PC-3 (cell line): ENCODE results near the gene SCAF4. TPM values are rescaled to one million over a fixed set of nuclear protein-coding genes. Genes with fewer than 3 reads are reported as not detected.
A peak's percentile ranks its signal among the peaks of the same experiment; 100 is the strongest.
"Not testable (repeated sequence)": the region's sequence is repeated elsewhere in the genome, so short reads cannot be mapped to it uniquely, and the experiment has no call there.

Experiments
- ATAC-seq: fragments of 200-7000 bp; cut with Tn5 transposase; 2 replicates; pipeline ENCODE4 v1.9.1; 2020; ENCODE audit warnings: mild to moderate bottlenecking, moderate library complexity
- BruUV-seq: library from RNA; stranded (reverse); fragments of 400-500 nt; replicated peaks from 2 replicates; lab custom pipeline; 2021; lab: Mats Ljungman, UMichigan
- CTCF ChIA-PET: fragments of 300-600 bp; sonication (Branson Sonifier 250); formaldehyde crosslinking; loops from one replicate; lab custom pipeline; 2022; ENCODE audit warnings: antibody characterized with exemption; lab: Charles Lee
- POLR2A ChIA-PET: fragments of 300-600 bp; sonication (Branson Sonifier 250); formaldehyde crosslinking; loops from one replicate; lab custom pipeline; 2022; ENCODE audit warnings: antibody characterized with exemption; ENCODE audit not compliant: unreplicated experiment; lab: Charles Lee
- DNase-seq: peaks from one replicate; pipeline ENCODE4 v3.0.0-alpha.2; 2015
- H2AFZ ChIP-seq: fragments of 300-600 bp; sonication (generic); 2 replicates; pipeline ENCODE4 v1.6.0; 2016; ENCODE audit warnings: antibody characterized with exemption, low read length
- H3F3A ChIP-seq: fragments of 300-600 bp; sonication (generic); one replicate; pipeline ENCODE4 v1.6.0; 2017; ENCODE audit warnings: antibody characterized with exemption, low read length, control low read depth, mild to moderate bottlenecking; ENCODE audit not compliant: unreplicated experiment
- H3K27ac ChIP-seq: fragments of 300-600 bp; sonication (generic); 2 replicates; pipeline ENCODE4 v1.5.1; 2016; ENCODE audit warnings: mild to moderate bottlenecking, low read length
- H3K27me3 ChIP-seq: fragments of 300-600 bp; sonication (generic); 2 replicates; pipeline ENCODE4 v1.6.1; 2016; ENCODE audit warnings: low read length, mixed read lengths
- H3K36me3 ChIP-seq: fragments of 300-600 bp; sonication (generic); 2 replicates; pipeline ENCODE4 v1.6.1; 2016; ENCODE audit warnings: low read depth, mixed run types, low read length, mixed read lengths
- H3K4me1 ChIP-seq: fragments of 300-600 bp; sonication (generic); 2 replicates; pipeline ENCODE4 v1.5.1; 2016; ENCODE audit warnings: low read length; ENCODE audit not compliant: insufficient read depth
- H3K4me2 ChIP-seq: fragments of 300-600 bp; sonication (generic); 2 replicates; pipeline ENCODE4 v1.6.0; 2016; ENCODE audit warnings: low read length
- H3K4me3 ChIP-seq: fragments of 300-600 bp; sonication (generic); 2 replicates; pipeline ENCODE4 v1.5.1; 2016; ENCODE audit warnings: mild to moderate bottlenecking, low read length, mixed read lengths
- H3K79me2 ChIP-seq: fragments of 300-600 bp; sonication (generic); 2 replicates; pipeline ENCODE4 v1.6.1; 2017; ENCODE audit warnings: low read length, mixed read lengths
- H3K9ac ChIP-seq: fragments of 300-600 bp; sonication (generic); 2 replicates; pipeline ENCODE4 v1.6.0; 2016; ENCODE audit warnings: mild to moderate bottlenecking, low read length
- H3K9me2 ChIP-seq: fragments of 300-600 bp; sonication (generic); replicated peaks from 2 replicates; pipeline ENCODE4 v1.6.1; 2016; ENCODE audit warnings: mixed run types, low read length, mixed read lengths
- H3K9me3 ChIP-seq: fragments of 300-600 bp; sonication (generic); 2 replicates; pipeline ENCODE4 v1.6.1; 2016; ENCODE audit warnings: low read length, mixed read lengths
- H4K20me1 ChIP-seq: fragments of 300-600 bp; sonication (generic); 2 replicates; pipeline ENCODE4 v1.6.1; 2016; ENCODE audit warnings: low read length, mixed read lengths
- EZH2 ChIP-seq: fragments of 300-600 bp; sonication (generic); IDR thresholded peaks from one replicate; pipeline ENCODE4 v1.6.1; 2017; ENCODE audit warnings: antibody characterized with exemption, mild to moderate bottlenecking, low read length; ENCODE audit not compliant: unreplicated experiment
- EZH2phosphoT487 ChIP-seq: fragments of 300-600 bp; sonication (generic); IDR thresholded peaks from 2 replicates; pipeline ENCODE4 v1.6.1; 2018; ENCODE audit warnings: mild to moderate bottlenecking, antibody characterized with exemption, low read length, borderline replicate concordance
- intact Hi-C: fragments of 100-400 bp; cut with micrococcal nuclease; formaldehyde crosslinking; loops from 2 replicates; pipeline ENCODE4 v1.9.0; 2023
- total RNA-seq: library from RNA; depleted of rRNA; stranded (reverse); fragments of >200 nt; gene quantifications from 2 replicates; pipeline ENCODE4 v1.2.3, GENCODE V29; 2014
- TF ChIP-seq, protein P1 (sequence below): fragments of 300-600 bp; sonication (generic); conservative IDR thresholded peaks from 2 replicates; pipeline ENCODE4 v1.5.1; 2017; ENCODE audit warnings: antibody characterized with exemption, low read depth, mild to moderate bottlenecking, low read length

The SCAF4 gene
- total RNA-seq, 1 experiment from 2014 or later = 11.2 TPM

DNA sequence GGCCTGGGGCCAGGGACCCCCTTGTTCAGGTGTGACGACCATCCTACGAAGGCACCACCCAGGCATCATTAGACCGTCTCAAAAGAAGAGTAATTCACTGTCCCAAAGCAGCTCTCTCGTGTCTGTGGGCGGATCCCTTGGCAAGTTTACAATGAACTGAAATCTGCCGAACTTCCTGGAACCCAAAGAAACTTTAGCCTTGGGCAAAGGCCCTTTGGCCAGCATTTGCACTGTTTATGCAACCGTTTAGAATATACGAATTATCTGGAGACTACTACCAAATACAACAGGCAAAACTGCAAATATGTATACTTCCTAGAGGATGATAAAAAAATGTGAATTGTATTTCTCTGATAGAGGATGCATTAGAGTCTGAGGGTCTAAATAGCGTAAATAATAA, 73.9 kb downstream of the SCAF4 start:
- Histone ChIP-seq H3F3A (no peaks in the 10 kb centered on the region), H3K4me2 (no peak overlapping the region), H3K79me2 (peaks cover 35% of the 10 kb centered on the region), H3K9me2 (no peaks in the 10 kb centered on the region), H3K9me3 (no peaks in the 10 kb centered on the region), H3K4me3 (no peak overlapping the region), H3K9ac (no peak overlapping the region), H3K4me1 (peaks cover 38% of the 10 kb centered on the region), H3K27me3 (no peaks in the 10 kb centered on the region), H3K27ac (no peak overlapping the region), H3K36me3 (peaks cover 10% of the 10 kb centered on the region; the same call in 1 of the 2 replicates), H4K20me1 (peaks cover 27% of the 10 kb centered on the region), H2AFZ (no peak overlapping the region)
- POLR2A ChIA-PET = no interaction called here
- CTCF ChIA-PET = no interaction called here
- TF ChIP-seq EZH2phosphoT487 (no peak), EZH2 (no peak)
- TF ChIP-seq, protein P1, sequence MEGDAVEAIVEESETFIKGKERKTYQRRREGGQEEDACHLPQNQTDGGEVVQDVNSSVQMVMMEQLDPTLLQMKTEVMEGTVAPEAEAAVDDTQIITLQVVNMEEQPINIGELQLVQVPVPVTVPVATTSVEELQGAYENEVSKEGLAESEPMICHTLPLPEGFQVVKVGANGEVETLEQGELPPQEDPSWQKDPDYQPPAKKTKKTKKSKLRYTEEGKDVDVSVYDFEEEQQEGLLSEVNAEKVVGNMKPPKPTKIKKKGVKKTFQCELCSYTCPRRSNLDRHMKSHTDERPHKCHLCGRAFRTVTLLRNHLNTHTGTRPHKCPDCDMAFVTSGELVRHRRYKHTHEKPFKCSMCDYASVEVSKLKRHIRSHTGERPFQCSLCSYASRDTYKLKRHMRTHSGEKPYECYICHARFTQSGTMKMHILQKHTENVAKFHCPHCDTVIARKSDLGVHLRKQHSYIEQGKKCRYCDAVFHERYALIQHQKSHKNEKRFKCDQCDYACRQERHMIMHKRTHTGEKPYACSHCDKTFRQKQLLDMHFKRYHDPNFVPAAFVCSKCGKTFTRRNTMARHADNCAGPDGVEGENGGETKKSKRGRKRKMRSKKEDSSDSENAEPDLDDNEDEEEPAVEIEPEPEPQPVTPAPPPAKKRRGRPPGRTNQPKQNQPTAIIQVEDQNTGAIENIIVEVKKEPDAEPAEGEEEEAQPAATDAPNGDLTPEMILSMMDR = no peak
- no TSS peak for BruUV-seq
- ATAC-seq (no peak), DNase-seq (peak; percentile 42)
- intact Hi-C loops = no loop called here

DNA sequence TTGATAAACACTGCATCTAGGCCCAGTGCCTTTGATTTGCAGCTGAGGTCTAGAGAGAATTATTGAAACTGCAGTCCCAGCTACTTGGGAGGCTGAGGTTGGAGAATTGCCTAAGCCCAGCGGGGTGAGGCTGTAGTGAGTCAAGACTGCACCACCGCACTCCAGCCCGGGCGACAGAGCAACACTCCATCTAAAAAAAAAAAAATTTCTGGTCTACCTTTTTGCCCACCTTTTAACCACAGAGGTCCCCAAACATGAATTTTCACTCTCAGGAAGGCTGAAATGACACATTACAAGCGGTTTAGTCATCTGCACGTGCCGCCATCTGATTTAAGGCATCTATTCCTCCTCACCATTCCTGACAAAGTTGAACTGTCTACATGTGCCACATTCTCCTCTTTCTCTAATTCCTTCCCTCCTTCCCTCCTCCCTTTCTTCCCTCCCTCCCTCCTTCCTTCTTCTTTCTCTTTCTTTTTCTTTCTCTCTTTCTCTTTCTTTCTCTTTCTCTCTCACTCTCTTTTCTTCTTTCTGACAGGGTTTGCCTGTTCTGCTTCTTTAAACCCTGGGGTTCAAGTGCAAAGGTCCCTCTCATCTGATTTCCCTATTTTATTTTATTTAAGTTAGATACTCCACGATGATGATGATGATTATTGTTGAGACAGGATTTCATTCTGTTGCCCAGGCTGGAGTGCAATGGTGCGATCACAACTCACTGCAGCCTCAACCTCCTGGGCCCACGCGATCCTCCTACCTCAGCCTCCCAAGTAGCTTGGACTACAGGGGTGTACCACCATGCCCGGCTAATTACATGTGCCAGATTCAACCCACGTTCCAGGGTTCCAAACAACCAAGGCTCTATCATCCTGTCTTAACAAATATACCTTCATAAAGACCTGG, 75.5 kb downstream of the SCAF4 start:
- DNase-seq = peak; percentile 55
- no TSS peak for BruUV-seq

DNA sequence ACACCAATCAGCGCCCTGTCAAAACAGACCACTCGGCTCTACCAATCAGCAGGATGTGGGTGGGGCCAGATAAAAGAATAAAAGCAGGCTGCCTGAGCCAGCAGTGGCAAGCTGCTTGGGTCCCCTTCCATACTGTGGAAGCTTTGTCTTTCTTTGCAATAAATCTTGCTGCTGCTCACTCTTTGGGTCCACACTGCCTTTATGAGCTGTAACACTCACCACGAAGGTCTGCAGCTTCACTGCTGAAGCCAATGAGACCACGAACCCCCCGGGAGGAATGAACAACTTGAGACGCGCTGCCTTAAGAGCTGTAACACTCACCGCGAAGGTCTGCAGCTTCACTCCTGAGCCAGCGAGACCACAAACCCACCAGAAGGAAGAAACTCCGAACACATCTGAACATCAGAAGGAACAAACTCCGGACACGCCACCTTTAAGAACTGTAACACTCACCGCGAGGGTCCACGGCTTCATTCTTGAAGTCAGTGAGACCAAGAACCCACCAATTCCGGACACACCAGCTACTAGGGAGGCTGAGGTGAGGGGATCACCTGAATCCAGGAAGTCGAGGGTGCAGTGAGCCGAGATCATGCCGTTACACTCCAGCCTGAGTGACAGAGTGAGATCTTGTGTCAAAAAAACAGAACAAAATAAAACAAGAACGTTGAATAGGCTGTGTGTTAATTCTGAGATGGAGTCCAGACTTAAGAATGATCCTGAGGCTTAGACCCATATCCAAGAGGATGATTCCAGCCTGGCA, 76.9 kb downstream of the SCAF4 start:
- H2AFZ ChIP-seq, H3K4me3 ChIP-seq, H3K9ac ChIP-seq, DNase-seq, H3K79me2 ChIP-seq, H3K27ac ChIP-seq, H3F3A ChIP-seq, H3K9me2 ChIP-seq, BruUV-seq, H3K4me2 ChIP-seq, intact Hi-C loops, H4K20me1 ChIP-seq, H3K9me3 ChIP-seq, POLR2A ChIA-PET, H3K36me3 ChIP-seq, H3K27me3 ChIP-seq, CTCF ChIA-PET, ATAC-seq: not testable (repeated sequence)
- peaks cover 21% of the 10 kb centered on the region for H3K4me1 ChIP-seq

More for the DNA sequence above, 75.5 kb downstream of the SCAF4 start:
- Histone ChIP-seq H3K4me1 (peaks cover 27% of the 10 kb centered on the region), H3K4me3 (no peak overlapping the region), H4K20me1 (peaks cover 14% of the 10 kb centered on the region), H3K27me3 (no peaks in the 10 kb centered on the region), H2AFZ (peak overlapping the region; percentile 52; the same call in 1 of the 2 replicates), H3K79me2 (peaks cover 19% of the 10 kb centered on the region), H3K4me2 (peak overlapping the region; percentile 44; the same call in 1 of the 2 replicates), H3K27ac (no peak overlapping the region), H3K9me3 (no peaks in the 10 kb centered on the region), H3K9ac (no peak overlapping the region), H3F3A (no peaks in the 10 kb centered on the region), H3K36me3 (peaks cover under 1% of the 10 kb centered on the region; the same call in 1 of the 2 replicates), H3K9me2 (no peaks in the 10 kb centered on the region)
- ATAC-seq = no peak
- intact Hi-C loops = no loop called here
- ChIA-PET CTCF (no interaction called here), POLR2A (no interaction called here)
- TF ChIP-seq EZH2phosphoT487 = no peak
- TF ChIP-seq, protein P1 = no peak
- TF ChIP-seq EZH2 = no peak
